ENCODE measurements around the gene TIAM1.

Gene TIAM1

GRCh38 chr21:31283025-31283424 is 61.0 kb downstream of the TIAM1 start:
- DNase-seq (ENCODE audit: low spot score) = no peak

DNA sequence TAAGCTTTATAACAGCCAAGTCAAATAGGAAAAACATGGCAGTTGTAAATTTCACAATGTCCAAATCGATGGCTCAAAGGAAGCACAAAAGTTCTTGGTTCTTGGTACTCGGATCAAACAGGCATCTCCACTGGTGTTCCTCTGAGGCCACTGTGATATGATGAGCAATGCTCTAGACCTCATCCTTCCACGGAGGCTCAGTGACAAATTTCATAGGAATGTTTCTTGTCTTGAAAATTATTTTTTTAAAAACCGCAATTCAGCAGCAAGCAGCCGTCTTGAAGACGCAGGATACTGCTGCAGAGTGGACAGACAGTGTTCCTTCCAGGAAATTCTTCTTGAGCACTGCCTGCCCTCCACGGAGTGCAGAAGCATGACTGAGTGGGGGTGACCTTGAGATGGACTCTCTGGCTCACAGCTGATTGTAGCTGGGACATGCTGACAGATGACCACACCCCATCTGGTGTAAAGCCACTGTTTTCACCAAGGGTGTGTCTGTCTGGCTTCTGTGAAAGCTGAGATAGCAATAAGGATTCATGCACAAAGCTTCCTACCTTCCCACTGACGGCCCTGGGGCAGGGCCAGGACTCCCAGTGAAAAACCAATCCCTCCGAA is 61.9 kb downstream of the TIAM1 start:
- peak; percentile 6 for DNase-seq (ENCODE audit: low spot score)

- no peak for DNase-seq (ENCODE audit: low spot score)
Measured at GRCh38 chr21:31281561-31281960, 62.5 kb downstream of the TIAM1 start.

DNA sequence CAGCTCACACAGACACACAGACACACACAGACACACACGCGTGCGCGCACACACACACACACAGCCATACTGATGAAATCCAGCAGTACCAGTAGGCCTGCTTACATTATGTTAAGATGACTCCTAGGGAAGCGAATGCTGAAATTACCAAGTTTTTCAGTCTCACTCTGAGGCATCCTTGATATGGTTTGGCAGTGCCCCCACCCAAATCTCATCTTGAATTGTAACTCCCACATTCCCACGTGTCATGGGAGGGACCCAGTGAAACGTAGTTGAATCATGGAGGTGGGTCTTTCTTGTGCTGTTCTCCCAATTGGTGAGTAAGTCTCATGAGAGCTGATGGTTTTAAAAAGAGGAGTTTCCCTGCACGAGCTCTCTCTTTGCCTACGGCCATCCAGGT is 64.1 kb downstream of the TIAM1 start:
- DNase-seq (ENCODE audit: low spot score) = no peak

- DNase-seq (ENCODE audit: low spot score) = no peak
Measured at GRCh38 chr21:31279214-31279613, 64.8 kb downstream of the TIAM1 start.

GRCh38 chr21:31278511-31279130 is 65.4 kb downstream of the TIAM1 start:
- DNase-seq (ENCODE audit: low spot score) = no peak

- DNase-seq (ENCODE audit: low spot score) = no peak
Measured at GRCh38 chr21:31276663-31277062, 67.4 kb downstream of the TIAM1 start.

GRCh38 chr21:31275901-31276300 is 68.2 kb downstream of the TIAM1 start:
- no peak for DNase-seq (ENCODE audit: low spot score)

- no peak for DNase-seq (ENCODE audit: low spot score)
Measured at GRCh38 chr21:31273278-31273677, 70.8 kb downstream of the TIAM1 start.

DNA sequence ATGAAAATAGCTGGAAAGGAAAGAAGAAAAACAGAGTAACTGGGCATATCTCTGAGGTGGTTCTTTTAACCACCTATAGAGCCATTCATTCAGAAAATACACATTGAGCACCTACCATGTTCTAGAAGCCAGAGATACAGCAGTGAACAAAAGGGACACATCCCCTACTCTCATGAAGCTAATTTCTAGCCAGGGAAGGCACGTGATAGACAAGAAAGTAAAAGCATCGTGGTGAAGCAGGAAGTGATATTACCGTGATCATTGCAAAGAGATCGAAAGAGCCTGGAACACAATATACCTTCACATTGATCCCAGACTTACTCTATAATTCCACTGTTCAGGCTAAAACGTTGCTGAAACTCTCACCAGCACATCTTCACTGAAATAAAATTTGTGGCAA is 76.0 kb downstream of the TIAM1 start:
- no peak for DNase-seq (ENCODE audit: low spot score)

DNA sequence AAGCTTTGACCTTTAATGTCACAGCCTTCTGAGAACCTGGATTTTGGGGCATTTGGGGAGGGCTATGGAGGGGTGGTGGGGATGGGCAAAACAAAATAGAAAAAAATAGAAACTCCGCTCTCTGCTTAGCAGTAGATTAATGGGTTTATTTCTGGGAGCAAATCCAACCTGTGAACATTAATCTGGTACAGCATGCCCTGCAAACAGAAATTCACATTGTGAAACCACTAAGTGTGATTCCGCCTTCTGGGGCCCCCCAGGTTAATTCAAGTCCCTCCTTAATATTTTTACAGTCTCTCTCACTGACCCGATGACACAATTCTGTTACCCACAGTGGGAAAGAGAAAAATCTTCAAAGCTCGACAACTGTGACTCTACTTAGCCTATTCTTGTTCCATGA is 76.4 kb downstream of the TIAM1 start:
- DNase-seq (ENCODE audit: low spot score) = no peak

GRCh38 chr21:31266241-31266640 is 77.8 kb downstream of the TIAM1 start:
- no peak for DNase-seq (ENCODE audit: low spot score)

DNA sequence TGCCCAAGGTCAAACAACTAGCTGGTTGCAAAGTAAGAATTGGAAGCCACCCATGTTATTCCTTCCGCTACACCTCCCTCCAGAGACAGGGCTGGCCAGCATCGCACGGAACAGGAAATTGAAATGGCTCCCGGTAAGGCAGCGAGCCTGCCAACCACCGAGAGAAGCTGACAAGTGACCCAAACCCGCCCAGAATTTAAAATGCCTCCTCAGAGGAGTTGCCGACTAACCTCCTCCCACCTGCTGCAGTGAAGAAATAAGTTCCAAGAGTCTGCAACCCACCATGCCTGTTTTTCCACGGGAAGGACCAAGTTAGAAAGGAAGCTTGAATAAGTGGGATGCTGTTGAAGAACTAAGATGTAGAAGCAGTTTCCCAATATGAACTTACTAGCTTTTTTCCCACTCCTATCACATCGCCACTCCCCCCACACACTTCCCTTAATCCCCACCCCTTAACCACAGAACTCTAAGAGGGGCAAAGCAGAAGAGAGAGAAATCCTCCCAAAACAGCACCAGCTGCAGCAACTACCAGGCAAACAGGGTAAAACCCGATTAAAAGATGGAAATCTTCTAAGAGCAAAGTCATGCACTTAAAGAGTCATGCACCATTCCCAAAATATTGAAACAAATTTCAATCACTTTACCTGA is 78.6 kb downstream of the TIAM1 start:
- DNase-seq (ENCODE audit: low spot score) = no peak

DNA sequence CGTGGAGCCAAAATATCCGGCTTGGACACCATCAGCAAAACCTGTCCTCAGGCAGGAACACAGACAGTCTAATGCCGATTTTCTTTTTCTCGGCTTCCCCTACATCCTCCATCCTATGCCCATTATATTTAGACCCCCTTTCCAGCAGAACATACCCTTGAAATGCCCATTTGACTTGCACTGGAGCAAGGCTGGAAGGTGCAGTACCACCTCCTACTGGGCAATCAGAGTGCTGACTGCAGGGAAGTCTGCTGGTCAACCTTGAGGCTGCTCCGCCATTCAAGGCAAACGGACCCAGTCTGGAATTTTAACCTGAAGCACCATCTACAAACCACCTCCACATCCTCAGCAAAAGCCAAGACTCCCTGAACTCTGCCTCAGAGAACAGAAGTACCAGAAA is 79.5 kb downstream of the TIAM1 start:
- DNase-seq (ENCODE audit: low spot score) = no peak

GRCh38 chr21:31262728-31263127 is 81.3 kb downstream of the TIAM1 start:
- DNase-seq (ENCODE audit: low spot score) = no peak

DNA sequence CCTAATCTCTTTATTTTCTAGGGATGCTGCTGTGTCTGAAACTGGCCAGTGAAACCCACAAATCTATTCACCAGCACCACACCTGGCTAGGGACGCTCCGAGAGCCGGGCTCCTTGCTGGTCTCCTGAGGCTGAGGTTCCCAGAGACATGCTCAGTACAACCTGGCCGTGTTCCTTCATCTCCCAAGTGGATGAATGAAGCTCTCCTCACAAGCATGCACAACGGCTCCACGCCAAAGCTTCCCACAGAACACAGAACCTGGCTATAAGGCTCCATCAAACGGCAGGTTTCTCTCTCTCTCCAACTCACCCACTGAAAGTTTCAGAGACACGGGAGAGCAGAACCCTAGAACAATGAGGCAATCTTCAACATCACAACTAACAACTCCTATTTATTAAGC is 82.3 kb downstream of the TIAM1 start:
- DNase-seq (ENCODE audit: low spot score) = no peak

DNA sequence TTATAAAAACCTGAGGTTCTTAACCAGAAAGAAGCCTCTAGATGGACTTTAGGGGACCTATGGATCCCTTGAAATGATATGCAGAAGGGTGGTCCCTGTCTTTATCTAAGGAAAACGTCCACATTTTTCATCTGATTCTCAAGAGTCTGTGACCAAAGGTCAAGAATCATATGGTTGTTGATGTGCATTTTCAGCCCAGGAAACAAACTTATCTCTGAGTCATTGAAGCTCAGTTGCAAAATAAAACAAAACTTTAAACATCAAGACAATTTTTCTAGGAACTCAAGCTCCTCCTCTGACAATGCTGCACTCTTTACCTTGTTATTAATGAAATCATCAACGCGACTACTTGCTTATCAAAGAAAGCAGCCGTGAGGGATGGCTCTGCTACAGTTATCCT is 83.3 kb downstream of the TIAM1 start:
- DNase-seq (ENCODE audit: low spot score) = no peak

DNA sequence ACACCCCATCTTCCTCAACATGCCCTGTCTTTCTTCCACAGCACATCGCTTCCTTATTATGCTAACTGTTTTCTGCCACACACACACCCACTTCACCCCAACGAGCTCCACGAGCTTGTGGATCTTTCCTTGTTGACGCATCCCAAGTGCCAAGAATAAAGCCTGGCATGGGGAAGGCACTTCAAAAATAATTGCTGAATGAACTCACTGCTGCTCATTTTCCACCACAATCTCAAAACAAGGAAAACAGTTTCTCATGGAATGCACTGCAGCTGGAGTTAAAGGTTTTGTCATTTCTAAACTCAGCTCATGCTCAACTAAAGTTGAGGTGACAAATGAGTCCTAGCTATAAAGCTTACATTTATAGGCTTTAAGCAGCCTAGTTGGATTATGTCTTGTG is 86.0 kb downstream of the TIAM1 start:
- no peak for DNase-seq (ENCODE audit: low spot score)

- DNase-seq (ENCODE audit: low spot score) = no peak
Measured at GRCh38 chr21:31257265-31257664, 86.8 kb downstream of the TIAM1 start.

DNA sequence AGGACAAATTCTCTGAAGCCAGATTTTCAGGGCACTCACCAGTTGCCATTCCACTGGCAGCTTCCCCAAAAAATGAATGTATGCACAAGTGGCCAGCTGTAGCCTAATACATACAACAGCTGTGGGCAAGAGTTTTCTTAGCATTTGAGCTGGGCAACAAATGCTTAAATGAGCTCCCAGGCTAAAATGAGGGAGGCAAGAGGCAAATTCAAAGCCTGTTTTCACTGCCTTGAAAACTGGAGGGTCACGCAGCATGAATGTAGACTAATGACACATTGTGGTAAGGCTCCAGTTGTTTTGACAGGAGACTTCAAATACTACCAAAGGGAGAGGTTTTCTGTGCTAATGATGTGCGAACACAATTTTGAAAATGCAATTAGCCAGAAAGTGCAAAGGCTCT is 88.2 kb downstream of the TIAM1 start:
- DNase-seq (ENCODE audit: low spot score) = no peak

GRCh38 chr21:31255036-31255435 is 89.0 kb downstream of the TIAM1 start:
- no peak for DNase-seq (ENCODE audit: low spot score)

DNA sequence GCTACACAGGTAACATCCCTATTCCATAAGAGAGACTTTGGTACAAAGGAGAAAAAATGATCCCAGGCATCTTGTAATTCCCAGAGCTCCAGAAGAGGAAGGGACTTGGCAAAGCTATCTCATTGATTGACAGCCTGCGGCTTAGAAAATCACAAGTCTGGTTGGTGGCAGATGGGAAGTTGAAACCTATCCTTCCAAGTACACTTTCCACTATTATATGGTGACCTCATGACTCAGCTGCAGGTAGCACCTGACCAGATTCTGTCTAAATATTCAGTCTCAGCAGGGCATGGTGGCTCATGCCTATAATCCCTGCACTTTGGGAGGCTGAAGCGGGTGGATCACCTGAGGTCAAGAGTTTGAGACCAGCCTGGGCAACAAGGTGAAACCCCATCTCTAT is 89.9 kb downstream of the TIAM1 start:
- DNase-seq (ENCODE audit: low spot score) = no peak

GRCh38 chr21:31253684-31254083 is 90.4 kb downstream of the TIAM1 start:
- DNase-seq (ENCODE audit: low spot score) = no peak

DNA sequence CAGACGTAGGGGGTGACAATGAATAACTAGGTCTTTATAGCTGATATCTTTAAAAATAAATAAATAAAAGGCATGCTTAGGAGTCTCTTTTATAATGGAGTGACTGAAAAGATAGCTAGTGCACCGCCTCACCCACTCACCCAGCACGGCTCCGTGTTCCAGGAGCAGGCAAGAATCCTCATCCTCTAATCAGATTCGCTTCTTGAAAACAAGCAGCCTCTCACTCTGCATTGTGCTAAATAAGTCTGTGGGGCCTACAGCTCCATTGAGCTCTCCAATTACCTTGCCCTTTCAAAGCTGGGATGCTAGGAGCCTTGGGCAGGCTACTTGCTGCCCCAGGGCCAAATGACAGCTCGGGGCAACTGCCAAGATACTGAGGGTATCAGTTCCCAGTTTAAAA is 91.5 kb downstream of the TIAM1 start:
- no peak for DNase-seq (ENCODE audit: low spot score)

All from LoVo (cell line).